ENCODE results near the gene DOCK2.

DNA sequence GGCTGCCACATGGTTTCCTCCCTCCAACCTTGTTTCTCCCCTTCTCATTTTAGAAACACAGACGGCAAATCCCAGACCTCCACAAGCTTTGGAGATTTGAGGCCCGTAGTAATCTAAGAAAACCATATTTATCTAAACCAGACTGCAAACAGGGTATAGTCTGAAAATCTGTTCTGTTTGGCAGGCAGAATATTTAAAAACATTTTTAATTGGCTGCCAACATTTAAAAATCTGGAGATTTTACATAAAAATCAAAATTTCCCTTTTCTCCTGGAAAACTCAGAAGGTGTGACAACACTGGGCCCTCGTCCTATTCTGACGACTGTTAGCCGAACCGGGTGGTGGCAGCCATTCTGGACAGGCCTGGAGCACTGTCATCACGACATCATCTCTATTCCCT lies 401.2 kb downstream of the DOCK2 start:
- TF ChIP-seq, protein P1, sequence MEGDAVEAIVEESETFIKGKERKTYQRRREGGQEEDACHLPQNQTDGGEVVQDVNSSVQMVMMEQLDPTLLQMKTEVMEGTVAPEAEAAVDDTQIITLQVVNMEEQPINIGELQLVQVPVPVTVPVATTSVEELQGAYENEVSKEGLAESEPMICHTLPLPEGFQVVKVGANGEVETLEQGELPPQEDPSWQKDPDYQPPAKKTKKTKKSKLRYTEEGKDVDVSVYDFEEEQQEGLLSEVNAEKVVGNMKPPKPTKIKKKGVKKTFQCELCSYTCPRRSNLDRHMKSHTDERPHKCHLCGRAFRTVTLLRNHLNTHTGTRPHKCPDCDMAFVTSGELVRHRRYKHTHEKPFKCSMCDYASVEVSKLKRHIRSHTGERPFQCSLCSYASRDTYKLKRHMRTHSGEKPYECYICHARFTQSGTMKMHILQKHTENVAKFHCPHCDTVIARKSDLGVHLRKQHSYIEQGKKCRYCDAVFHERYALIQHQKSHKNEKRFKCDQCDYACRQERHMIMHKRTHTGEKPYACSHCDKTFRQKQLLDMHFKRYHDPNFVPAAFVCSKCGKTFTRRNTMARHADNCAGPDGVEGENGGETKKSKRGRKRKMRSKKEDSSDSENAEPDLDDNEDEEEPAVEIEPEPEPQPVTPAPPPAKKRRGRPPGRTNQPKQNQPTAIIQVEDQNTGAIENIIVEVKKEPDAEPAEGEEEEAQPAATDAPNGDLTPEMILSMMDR (IDR thresholded peaks at IDR 0.05 in 4 of 5, conservative IDR thresholded peaks at IDR 0.05 in 1 of 5) = no peak
- TF ChIP-seq POLR2A (IDR thresholded peaks at IDR 0.05) = no peak
